GM19324 (cell line): ENCODE measurements around the gene RNF214.
A peak's percentile ranks its signal among the peaks of the same experiment; 100 is the strongest.
"Not testable (repeated sequence)": the region's sequence is repeated elsewhere in the genome, so short reads cannot be mapped to it uniquely, and the experiment has no call there.

Experiments
- ATAC-seq: cut with Tn5 transposase; IDR thresholded peaks from one replicate; pipeline ENCODE4 v1.9.1; 2021; ENCODE audit warnings: mild to moderate bottlenecking, moderate library complexity; ENCODE audit not compliant: unreplicated experiment, low FRiP score

RNF214 gene

DNA sequence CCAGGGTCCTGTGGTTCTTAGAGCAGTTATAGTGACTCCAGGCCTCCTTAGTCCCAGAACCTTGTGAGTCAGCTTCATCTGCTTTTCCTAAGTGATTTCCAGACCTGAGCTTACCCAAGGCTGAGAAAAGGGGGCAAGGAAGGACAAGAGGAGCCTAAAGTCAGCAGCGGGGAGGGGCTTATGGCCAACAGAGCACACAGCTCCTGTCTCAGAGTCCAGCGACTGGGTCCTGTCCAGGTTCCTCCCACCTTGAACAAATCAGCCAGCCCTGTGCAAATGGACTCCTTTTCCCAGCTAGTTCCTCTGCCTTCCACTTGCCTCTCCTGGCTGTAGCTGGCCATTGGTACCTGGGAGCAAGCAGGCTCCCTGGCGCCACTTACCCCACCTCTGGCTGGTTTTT lies 72.7 kb downstream of the RNF214 start:
- no peak for ATAC-seq

DNA sequence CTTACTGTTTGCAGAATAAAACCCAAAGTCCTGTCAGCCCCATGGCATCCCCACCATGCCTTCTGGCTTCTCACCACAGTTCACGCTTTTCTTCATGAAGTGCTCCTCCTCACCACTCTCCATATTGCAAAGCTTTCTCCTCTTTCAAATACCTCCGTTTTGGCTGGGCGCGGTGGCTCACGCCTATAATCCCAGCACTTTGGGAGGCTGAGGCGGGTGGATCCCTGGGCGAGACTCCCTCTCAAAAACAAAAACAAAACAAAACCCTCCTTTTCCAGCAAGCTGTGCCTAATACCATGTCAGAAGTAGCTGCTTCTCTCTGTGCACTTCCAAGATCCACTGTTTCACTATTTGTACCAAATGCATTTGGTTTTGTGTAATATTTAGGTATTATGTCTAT lies 76.8 kb downstream of the RNF214 start:
- no peak for ATAC-seq

DNA sequence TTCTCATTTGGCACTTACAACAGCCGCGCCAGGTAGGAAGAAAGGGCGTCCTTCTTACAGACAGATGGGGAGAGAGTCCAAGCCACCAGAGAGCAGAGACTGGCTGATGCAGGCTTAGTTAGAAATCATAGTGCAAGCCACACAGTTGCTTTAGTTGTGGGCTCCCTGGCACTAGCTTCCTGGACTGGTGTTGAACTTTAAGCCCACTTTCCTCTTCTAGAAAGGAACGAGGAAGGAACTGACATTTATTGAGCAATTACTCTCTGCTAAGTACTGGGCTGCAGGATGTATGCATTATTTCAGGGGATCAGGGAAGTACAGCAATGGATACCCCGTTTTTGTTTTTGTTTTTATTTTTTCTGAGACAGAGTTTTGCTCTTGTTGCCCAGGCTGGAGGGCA lies 80.6 kb downstream of the RNF214 start:
- no peak for ATAC-seq

DNA sequence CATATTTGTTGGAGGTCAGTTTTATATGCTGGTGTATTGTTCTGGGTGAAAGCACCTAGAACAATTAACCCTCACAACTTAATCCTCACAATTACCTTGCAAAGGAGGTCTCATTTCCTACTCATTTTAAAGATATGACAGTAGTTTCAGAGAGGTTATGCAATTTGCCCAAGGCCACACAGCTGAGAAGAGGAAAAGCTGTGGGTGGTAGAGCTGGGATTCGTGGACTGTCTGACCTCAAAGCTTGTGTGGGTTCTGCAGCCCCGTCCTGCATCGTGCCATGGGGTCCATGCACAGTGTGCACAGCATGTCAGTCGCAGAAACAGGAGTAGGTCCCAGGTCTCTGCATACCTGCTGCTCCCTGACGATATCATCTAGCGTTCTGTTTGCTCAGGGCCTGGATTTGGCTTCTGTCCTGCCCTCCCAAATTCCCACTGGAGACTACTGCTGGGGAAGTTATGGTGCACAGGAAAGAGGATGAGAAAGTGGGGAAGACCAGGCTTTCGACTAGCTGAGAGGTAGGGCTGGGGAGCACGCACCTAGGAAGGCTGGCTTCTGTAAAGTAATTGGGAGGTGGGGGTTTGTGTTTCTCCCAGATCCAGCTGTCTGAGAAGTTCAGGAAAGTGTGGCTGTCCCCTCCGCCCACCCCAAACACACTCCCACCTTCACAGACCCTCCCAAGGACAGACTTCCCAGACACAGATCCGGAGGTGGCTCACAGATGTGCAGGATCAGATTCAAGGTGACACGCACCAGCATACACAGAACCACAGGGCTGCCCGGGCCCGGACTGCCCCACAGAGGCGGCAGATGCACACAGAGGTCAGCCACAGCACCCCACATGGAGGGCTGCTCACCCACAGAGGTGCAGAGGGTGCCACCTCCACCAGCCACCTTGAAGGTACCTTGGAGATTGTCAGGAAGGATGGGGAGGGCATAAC lies 81.6 kb downstream of the RNF214 start:
- no peak for ATAC-seq

DNA sequence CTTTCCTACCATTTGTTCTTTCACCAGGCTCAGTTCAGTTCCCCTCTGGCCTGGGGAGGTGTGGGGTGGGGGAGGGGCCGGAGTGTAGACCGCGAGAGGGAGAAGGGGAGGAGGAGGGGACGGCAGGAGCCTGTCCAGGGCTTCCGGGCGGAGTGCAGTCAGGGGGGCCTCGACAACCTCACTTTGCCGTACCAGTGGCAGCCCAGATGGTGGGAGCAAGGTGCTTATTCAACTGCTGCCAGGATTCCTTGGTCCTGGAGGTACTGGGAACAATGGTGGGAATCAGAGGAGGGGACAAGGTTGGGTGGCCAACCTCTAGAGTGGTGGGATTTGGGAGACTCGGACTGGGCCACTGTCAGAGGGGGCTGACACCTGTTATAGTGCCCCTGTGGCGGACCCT lies 82.4 kb downstream of the RNF214 start:
- no peak for ATAC-seq

DNA sequence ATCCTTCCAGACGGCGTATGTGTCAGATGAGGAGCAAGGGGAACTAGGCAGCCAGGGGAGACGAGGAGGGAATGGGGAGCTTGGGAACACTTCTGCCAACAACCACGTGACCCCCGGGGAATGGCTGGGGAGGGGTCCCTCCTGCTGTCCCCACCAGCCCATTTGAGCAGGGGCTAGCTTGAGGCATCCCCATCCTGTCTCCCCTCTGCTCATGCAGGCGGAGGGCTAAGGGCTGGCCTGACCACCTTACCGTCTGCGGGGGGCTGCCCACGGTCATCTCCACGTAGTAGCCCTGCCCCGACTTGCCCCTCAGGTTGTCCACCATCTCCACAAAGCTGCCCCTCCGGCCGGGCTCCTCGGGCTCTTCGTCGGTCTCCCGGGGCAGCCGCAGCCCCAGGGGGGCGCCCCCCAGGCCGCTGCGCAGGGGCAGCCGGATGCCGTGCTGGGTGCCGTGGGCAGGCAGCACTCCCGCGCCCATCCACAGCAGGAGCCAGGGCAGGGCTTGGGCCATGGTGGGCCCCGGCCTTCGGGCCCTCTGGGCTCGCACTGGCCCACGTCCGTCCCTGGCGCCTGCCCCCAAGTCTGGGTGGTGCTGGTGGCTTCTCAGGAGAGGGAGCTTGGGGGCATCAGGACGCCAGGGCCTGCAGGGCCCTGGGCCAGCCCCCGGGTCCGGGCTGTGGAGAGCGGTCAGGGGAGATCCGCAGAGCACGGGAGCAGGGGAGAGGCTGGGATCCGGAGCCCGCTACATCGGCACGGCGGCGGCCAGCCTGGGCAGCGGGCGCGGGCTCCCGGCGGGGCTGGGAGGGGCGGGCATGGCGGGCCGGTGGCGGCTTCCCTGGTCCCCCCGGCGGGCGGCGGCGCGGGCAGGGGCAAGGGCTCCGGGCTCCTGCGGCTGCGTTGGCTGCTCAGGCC lies 83.1 kb downstream of the RNF214 start:
- ATAC-seq: no peak

DNA sequence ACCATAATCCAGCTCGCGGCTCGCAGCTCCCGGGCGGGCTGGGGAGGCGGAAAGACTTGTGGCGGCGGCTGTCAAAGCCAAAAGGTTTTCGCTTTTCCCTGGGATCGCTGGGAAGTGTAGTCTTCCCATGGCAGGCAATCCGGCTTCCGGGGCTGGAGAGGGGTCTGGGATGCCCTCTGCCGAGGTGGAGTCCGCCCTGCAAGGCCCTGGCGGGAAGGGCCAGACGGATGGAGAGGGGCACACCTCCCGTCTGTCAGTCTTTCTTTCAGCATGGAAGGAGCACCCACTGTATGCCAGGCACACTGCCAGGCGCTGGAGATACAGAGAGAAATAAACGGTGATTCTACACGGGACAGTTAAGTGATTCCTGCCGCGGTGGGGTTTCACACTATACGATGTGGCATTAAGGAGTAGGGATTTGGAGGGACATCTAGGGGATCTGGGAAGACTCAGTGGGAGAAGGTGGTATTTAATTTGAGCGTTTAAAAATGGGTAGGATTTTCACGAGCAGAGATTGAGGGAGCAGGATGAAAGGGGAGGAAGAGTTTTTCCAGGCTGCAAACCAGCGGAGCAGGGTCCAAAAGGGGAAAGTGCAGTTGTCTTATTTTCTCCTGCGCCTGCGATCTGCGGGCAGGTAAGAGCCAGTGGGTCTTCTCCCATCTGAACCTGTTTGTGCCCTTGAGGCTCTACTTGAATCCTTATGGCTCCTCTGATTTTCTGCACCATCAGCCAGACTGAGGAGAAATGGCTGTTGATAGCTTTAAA lies 83.9 kb downstream of the RNF214 start, which contains the start of gene BACE1:
TSS of gene BACE1 (minus strand) at position 60 of the 765 bp plus-strand sequence. CDS start 461 bp downstream, outside the sequence.
- ATAC-seq: no peak

DNA sequence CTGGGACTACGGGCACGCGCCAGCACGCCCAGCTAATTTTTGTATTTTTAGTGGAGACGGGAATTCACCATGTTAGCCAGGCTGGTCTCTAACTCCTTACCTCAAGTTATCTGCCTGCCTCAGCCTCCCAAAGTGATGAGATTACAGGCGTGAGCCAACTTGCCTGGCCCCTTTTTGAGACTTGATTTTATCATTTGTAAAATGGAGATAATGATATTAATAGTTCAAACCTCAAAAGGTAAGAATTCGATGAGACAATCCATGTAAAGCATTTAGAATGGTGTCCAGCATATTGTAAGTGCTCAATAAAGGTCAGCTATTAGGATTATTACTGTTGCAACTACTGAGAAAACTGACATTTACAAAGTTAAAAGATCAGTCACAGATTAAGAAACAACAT lies 86.3 kb downstream of the RNF214 start:
- ATAC-seq: no peak

DNA sequence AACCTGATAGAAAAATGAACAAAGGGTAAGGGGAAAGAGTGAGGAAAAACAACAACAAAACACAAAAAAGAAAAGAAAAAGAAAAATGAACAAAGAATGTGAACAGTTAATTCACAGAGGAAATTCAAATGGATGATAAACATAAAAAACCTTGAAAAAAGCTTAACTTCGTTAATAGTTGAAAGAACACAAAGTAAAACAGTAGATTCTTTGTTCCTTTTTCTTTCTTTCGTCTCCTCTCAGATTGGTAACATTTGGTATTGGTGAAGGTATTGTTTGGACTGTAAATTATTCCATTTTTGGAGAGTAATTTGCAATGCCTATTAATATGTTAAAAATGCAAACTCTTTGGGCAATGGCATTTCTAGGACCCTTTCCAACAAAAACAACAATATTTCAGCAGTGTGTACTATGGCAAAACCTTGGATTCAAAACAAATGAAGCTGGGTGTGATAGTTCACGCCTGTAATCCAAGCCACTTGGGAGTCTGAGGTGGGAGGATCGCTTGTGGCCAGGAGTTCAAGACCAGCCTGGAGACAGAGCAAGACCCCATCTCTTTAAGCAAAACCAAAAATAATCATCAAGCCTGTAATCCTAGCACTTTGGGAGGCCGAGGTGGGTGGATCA lies 86.9 kb downstream of the RNF214 start:
- ATAC-seq: no peak

DNA sequence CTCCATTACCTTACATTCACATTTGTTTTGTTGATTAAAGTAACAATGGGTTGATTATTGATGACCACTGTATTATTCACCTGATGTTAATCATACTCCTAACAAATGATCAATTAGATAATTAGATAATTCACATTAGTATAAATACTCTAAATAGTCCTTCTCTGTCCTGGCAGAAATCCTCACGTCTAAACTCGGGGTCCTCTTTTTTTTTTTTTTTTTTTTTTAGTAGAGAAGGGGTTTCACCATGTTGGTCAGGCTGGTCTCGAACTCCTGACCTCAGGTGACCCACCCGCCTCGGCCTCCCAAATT lies 94.7 kb downstream of the RNF214 start:
- not testable (repeated sequence) for ATAC-seq

DNA sequence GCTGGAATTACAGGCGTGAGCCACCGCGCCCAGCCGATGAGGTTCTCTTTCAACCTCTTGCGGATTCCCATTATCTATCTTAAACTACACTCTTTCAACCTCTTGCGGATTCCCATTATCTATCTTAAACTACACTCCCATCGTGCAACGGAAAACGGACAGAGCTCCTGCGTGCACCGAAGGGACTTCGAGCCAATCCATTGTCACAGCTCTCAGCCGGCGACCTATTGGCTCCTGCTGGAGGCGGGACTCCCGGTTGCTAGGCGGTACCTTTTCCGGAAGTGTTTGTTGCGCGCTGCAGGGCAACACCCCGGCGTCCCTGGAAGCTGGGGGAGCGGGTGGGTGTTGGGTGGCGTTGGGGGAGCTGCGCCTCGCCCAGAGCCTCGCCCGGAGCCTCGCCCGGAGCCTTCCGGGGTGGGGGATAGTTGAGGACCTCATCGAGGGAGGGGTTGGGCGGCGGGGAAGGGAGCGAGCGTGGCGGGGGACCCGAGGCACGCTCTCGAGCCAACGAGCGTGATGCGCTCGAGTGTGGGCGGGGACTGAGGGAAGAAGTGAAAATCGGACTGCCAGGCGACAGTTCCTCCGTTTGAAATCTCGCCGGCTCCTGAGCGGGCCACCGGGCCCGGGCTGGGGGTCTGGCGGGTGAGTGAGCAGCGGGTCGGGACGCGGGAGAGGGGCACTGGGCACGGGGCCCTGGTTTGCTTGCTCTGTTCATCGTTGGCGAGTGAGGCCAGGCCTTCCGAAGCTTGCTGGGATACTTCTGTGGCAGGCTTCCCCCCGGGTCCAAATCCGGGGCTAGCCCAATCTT lies 95.3 kb downstream of the RNF214 start, which contains the start of gene CEP164:
TSS of gene CEP164 (plus strand) at position 288 of the 808 bp plus-strand sequence. CDS start 10,733 bp downstream, outside the sequence.
- peak; percentile 91 for ATAC-seq

DNA sequence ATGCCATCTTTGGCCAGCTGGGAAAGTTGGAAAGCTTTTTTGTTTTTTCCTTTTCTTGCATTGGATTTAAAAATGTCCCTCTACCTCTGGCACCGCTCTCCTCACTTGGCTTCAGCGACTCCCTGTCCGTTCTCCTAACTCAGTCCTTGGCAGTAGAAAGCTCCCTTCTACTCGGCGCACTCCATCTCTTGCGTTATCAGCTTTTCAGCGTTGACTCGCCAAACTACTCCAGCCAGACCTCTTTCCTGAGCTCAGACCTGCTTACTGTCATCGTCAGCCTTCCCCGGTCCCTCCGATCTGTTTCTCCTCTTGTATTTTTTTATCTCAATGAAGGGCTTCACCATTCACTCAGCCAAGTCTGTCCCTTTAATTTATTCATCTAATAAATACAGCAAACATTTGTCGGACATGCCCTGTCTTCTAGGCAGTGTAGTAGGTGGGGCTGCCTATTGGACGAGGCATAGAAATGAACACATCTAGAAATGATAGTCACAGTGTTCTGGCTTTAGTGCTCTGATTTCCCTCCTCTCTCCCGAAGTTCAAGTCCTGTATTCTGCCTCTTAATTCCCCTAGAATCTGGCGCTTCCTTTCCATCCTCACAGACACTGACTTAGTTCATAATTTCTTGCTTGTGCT lies 96.0 kb downstream of the RNF214 start:
- ATAC-seq: peak; percentile 1

DNA sequence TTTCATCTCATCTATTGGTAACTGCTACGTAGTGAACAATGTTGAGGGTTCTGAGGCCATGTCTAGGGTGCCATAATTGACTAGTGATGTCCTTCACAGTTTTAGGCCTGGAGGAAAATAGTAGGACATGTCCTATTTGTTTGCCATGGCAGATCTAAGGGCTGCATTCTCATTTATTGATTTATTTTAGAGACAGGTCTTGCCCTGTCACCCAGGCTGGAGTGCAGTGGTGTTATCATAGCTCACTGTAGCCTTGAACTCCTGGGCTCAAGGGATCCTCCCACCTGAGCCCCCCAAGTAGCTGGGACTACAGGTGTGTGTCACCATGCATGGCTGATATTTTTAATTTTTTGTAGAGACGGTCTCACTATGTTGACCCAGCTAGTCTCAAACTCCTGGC lies 100.4 kb downstream of the RNF214 start:
- no peak for ATAC-seq

DNA sequence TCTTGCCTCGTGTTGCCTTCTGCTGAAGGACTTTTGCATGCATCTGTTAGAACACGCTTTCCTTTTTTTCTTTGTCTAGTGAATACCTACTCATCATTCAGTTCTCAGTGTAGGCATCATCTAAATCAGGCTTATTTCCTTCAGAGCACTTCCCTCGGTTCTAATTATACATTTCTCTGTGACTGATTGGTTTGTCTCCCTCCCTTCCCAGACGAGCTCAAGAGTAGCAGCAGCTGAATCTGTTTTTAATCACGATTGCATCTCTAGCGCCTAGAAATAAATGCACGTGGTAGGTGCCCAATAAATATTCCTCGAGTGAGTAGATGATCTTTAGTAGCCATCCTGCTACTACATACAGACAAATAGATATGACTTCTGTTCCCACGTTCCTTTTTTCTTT lies 101.4 kb downstream of the RNF214 start:
- no peak for ATAC-seq

DNA sequence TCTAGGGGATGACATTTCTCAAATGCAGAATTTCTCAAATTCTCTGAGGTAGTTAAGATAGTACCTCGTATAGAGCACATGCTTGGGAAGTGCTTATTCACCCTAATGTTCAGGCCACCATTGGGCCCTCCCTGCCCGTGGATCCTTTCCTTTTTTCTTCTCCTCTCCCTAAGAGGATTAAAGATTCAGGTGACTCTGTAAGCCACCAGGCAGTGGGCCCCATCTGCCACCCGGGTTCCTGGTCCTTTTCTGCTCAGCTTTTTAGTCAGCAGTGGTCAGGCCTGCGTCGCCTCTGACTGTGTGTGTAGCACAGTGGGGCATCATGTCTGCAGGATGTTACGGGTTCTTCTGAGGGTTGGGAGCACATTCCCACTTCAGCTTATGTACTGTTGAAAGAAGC lies 102.4 kb downstream of the RNF214 start:
- ATAC-seq: no peak

DNA sequence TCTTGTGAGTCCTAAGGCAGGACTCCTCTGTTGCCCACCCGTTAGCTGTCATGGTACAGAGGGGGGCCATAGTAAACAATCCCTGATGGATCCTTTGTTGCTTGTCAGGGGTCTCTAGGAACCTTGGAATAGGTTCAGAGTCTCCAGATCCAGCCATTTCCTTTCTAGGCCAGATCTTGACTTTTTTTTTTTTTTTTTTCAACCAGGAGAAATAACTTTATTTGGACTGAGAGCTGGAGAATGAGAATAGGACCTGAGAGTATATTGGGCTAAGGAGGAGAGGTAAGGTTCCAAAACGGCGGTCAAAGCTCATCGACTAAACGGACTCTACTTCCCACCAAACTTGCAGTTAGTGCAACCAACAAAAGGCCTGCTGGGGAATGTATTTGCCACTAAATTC lies 102.9 kb downstream of the RNF214 start:
- ATAC-seq: no peak
